Choroid plexus epithelial cell (primary cell): ENCODE results near the gene TMEM167B.
"Not testable (repeated sequence)": the region's sequence is repeated elsewhere in the genome, so short reads cannot be mapped to it uniquely, and the experiment has no call there.

Experiments used
- DNase-seq: peaks from one replicate; pipeline ENCODE4 v3.0.0-alpha.2; 2010; ENCODE audit warnings: low read depth
- H3K4me3 ChIP-seq: 2 replicates; pipeline ENCODE4 v1.5.1; 2011; ENCODE audit warnings: low read depth, mild to moderate bottlenecking, control low read depth, low read length, moderate library complexity
- CTCF ChIP-seq: conservative IDR thresholded peaks from 2 replicates; pipeline ENCODE4 v1.5.1; 2011; ENCODE audit warnings: low read depth, mild to moderate bottlenecking, control low read depth, inconsistent platforms, low read length, moderate library complexity

TMEM167B gene

DNA sequence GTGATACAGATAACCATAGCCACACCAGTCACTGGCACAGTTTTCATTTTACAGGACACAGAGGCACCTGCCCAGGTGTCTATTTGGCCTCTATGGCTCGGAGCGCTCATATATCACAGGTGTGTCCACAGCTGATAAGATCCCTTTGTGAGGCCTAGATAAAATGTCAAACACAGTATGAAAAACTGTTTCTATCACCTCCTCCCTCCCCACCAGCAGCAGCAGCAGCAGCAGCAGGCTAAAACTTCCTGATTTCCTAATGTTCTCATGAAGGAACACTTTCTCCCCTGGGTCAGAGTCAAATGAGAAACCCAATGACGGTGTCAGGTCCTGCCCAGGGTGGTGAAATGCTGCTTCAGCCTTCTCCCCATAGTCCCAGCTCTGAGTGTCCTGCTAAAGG is 47.8 kb downstream of the TMEM167B start:
- no peak overlapping the region for H3K4me3 ChIP-seq
- TF ChIP-seq CTCF, result no peak
- no peak for DNase-seq

GRCh38 chr1:109140392-109140791 is 49.8 kb downstream of the TMEM167B start:
- no peak for TF ChIP-seq CTCF
- no peak for DNase-seq
- no peak overlapping the region for H3K4me3 ChIP-seq

DNA sequence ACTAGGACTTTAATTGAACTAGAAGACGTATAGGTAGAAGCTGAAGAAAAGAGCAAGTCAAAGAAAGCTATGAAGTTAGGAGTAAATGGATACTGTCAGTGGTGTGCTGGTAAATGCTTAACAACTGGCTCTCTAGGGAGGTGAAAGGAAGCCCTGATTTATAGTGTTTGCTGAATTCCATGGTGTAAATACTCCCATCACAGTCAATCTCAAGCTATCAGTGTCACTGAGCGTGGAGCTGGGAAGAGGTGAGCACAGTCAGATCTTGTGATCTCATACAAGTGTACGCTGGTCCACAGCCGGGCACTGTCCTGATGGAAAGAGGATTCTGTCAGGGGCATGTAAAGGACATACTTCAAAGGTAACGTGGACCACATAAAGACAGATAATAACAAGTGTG is 51.7 kb downstream of the TMEM167B start:
- H3K4me3 ChIP-seq, result no peak overlapping the region
- no peak for TF ChIP-seq CTCF
- no peak for DNase-seq

DNA sequence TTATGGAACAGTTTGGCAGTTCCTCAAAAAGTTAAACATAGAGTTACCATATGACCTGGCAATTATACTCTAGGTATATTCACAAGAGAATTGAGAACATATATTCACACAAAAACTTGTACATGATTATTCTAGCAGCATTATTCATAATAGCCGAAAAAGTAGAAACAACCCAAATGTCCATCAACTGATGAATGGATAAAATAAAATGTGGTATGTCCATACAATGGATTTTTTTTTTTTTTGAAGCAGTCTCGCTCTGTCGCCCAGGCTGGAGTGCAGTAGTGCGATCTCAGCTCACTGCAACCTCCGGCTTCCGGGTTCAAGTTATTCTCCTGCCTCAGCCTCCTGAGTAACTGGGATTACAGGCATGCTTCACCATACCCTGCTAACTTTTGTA is 52.2 kb downstream of the TMEM167B start:
- not testable (repeated sequence) for DNase-seq

More for the DNA sequence above, 52.2 kb downstream of the TMEM167B start:
- H3K4me3 ChIP-seq, result not testable (repeated sequence)
